ENCODE results near the gene NFE2L2. TPM values are rescaled to one million over a fixed set of nuclear protein-coding genes. Genes with fewer than 3 reads are reported as not detected.

Gene NFE2L2
- total and polyA plus RNA-seq, 2 experiments from 2014 or later: 35.0 to 39.1 TPM

GRCh38 chr2:177281400-177282180 is 17.1 kb upstream of the NFE2L2 start:
- ATAC-seq (no peak), DNase-seq (ENCODE audit: low spot score) (no peak)
- Mint-ChIP-seq H3K4me3 (no peak overlapping the region), H3K27me3 (ENCODE audit: insufficient read depth, low read depth, poor library complexity) (no peaks in the 10 kb centered on the region), H3K36me3 (ENCODE audit: low read depth) (no peaks in the 10 kb centered on the region), H3K27ac (no peak overlapping the region; the same call in 1 of the 2 replicates), H3K9me3 (no peaks in the 10 kb centered on the region), H3K4me1 (peaks cover 6% of the 10 kb centered on the region; the same call in 2 of the 3 replicates)
- Histone ChIP-seq H3K4me3 (no peak overlapping the region), H3K9me2 (ENCODE audit: insufficient read depth) (peaks cover 3% of the 10 kb centered on the region; the same call in 1 of the 2 replicates), H3F3A (replicated peaks; ENCODE audit: low read depth) (no peaks in the 10 kb centered on the region), H2AFZ (no peak overlapping the region), H3K4me2 (no peak overlapping the region), H3K4me1 (ENCODE audit: insufficient read depth) (no peaks in the 10 kb centered on the region), H4K20me1 (replicated peaks; ENCODE audit: insufficient read depth) (no peaks in the 10 kb centered on the region), H3K27me3 (ENCODE audit: insufficient read depth) (no peaks in the 10 kb centered on the region), H3K79me2 (replicated peaks; ENCODE audit: insufficient read depth) (no peaks in the 10 kb centered on the region), H3K27ac (ENCODE audit: low read depth) (no peak overlapping the region), H3K36me3 (ENCODE audit: insufficient read depth) (no peaks in the 10 kb centered on the region)
- TF ChIP-seq ZNF331 (CRISPR knock-in tag; IDR thresholded peaks at IDR 0.05; ENCODE audit: low read depth): no peak
- no peak for TF ChIP-seq NANOG (IDR thresholded peaks at IDR 0.05; ENCODE audit: borderline replicate concordance)
- TF ChIP-seq ZNF462 (CRISPR knock-in tag; IDR thresholded peaks at IDR 0.05): no peak
- no peak for TF ChIP-seq ZNF114 (CRISPR knock-in tag; IDR thresholded peaks at IDR 0.05)
- no peak for TF ChIP-seq JUNB (IDR thresholded peaks at IDR 0.05; ENCODE audit: unreplicated experiment)
- TF ChIP-seq POLR2AphosphoS5 (IDR thresholded peaks at IDR 0.05; ENCODE audit: low read depth): no peak
- TF ChIP-seq REST (IDR thresholded peaks at IDR 0.05; ENCODE audit: unreplicated experiment): no peak
- no peak for TF ChIP-seq ETS1 (IDR thresholded peaks at IDR 0.05)

Measured in GM23338 (cell line).